Measurements from ENCODE around the gene PDE6B. TPM values are rescaled to one million over a fixed set of nuclear protein-coding genes. Genes with fewer than 3 reads are reported as not detected.
"Not testable (repeated sequence)": the region's sequence is repeated elsewhere in the genome, so short reads cannot be mapped to it uniquely, and the experiment has no call there.

Gene PDE6B
- total RNA-seq, 1 donor from 2014 or later: 15.0 TPM

DNA sequence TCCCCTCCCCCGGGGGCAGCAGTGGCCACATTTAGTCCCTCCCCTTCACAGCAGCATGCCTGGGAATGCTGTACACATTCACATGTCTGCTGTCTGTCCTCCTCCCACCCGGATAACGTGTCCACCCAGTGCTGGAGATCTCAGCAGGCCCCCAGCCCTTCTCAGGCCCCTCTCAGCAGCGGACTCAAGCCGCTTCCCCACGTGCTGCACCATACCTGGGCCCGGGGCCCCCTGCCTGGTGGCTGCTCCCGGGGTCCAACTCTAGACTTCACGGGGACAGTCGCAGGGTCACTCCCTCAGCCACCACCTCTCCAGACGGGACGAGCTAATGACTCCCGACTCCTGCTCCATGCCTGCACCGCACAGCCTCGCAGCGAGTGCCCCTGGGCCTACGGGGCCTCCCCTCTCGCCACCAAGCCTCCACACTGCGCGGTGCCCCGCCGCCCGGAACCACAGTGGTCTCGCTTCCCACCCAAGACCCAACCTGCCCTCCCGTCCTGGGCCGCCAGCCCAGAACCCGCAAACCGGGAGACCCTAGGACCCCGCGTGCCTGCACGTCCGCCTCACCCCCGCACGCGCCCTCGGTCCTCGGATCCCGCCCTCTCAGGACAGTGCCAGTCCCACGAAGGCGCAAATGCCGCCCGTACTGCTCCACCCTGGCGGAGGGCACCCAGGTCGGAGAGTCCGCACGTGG, 79.0 kb downstream of the PDE6B start:
- Mint-ChIP-seq H3K27me3 (no peaks in the 10 kb centered on the region), H3K27ac (no peak overlapping the region), H3K4me3 (peak overlapping the region; percentile 15), H3K36me3 (ENCODE audit: low read depth) (peaks cover 5% of the 10 kb centered on the region), H3K4me1 (peaks cover 36% of the 10 kb centered on the region), H3K9me3 (no peaks in the 10 kb centered on the region)
- intact Hi-C loops (cut with micrococcal nuclease): no loop called here
- ChIA-PET CTCF (no interaction called here), POLR2A (no interaction called here)
- ATAC-seq (ENCODE audit: low read depth): no peak
- TF ChIP-seq CTCF (IDR thresholded peaks at IDR 0.05): no peak
- DNase-seq: no peak

DNA sequence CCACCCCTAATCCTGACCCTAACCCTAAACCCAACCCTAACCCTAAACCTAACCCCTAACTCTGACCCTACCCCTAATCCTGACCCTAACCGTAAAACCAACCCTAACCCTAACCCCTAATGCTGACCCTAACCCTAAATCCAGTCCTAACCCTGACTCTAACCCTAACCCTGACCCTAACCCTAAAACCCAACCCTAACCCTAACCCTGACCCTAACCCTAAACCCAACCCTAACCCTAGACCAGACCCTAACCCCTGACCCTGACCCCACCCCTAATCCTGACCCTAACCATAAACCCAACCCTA, 79.6 kb downstream of the PDE6B start:
- no peak for DNase-seq
- Mint-ChIP-seq H3K36me3 (ENCODE audit: low read depth) (peaks cover 5% of the 10 kb centered on the region), H3K4me3 (peak overlapping the region; percentile 87), H3K4me1 (peaks cover 36% of the 10 kb centered on the region), H3K27me3 (no peaks in the 10 kb centered on the region), H3K27ac (peak overlapping the region; percentile 76), H3K9me3 (no peaks in the 10 kb centered on the region)
- no peak for TF ChIP-seq CTCF (IDR thresholded peaks at IDR 0.05)
- ChIA-PET POLR2A (interaction anchor here (0.9 kb wide), 1 partner anchor 24 kb away, joined by 3 read pairs; no protein-coding TSS in a partner anchor), CTCF (no interaction called here)
- intact Hi-C loops (cut with micrococcal nuclease): loop anchor here (1.0 to 5.0 kb wide), 5 partner anchors 31 to 268 kb away; partner anchors contain the start of genes ATP5ME, DGKQ and MYL5
- ATAC-seq (ENCODE audit: low read depth): no peak

DNA sequence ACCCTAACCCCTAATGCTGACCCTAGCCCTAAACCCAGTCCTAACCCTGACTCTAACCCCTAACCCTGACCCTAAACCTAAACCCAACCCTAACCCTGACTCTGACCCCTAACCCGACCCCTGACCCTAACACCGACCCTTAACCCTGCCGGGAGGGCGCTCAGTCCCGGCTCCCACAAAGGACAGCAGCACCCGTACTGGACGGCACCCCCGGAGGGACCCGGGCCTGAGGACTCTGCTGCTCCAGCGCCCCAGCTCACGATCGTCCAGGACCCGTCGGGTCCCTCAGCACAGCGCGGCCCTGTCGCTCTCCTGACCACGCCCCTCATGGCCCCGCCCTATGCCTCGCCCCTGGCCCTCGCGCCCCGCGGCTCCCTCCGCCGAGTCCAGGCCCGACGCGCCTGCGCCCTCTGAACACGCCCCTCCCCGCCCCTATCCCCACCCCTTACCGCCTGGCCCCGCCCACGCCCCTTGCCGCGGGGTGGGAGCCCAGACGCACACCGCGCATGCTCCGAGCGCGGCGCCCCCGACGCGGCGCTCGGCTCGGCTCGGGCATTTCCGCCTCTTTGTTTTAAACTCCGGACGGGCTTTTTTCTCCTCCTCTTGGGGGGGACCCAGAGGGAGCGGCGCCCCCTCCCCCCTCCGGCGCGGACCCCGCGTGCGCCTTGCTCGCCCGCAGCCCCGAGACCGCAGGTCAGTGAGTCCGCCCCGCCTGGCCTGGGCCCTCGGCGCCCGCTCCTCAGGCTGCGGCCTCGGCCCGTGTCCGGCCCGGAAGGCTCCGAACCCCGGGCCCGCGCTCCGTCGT, 80.1 kb downstream of the PDE6B start, which contains the start of gene PCGF3:
Gene PCGF3, plus strand, starts transcription at position 555 of the 805 bp plus-strand sequence. CDS start 27,849 bp downstream, outside the sequence.
- intact Hi-C loops (cut with micrococcal nuclease): loop anchor here (1.0 to 5.0 kb wide), 5 partner anchors 31 to 268 kb away; partner anchors contain the start of genes ATP5ME, DGKQ and MYL5
- POLR2A ChIA-PET: interaction anchor here (0.6 to 0.9 kb wide), 2 partner anchors 25 to 282 kb away, joined by 3 read pairs; no protein-coding TSS in a partner anchor
- peaks cover 35% of the 10 kb centered on the region for H3K4me1 Mint-ChIP-seq

GRCh38 chr4:706083-706633, 80.8 kb downstream of the PDE6B start:
- H3K27ac Mint-ChIP-seq; ATAC-seq (ENCODE audit: low read depth); H3K9me3 Mint-ChIP-seq; H3K27me3 Mint-ChIP-seq; DNase-seq; H3K36me3 Mint-ChIP-seq (ENCODE audit: low read depth); CTCF ChIA-PET; POLR2A ChIA-PET: not testable (repeated sequence)
- H3K4me1 Mint-ChIP-seq: peaks cover 30% of the 10 kb centered on the region
- intact Hi-C loops (cut with micrococcal nuclease): loop anchor here (5.0 kb wide), 1 partner anchor 36 kb away; no protein-coding TSS in a partner anchor
- H3K4me3 Mint-ChIP-seq: peak overlapping the region; percentile 19

More for the DNA sequence above, 80.1 kb downstream of the PDE6B start, which contains the start of gene PCGF3:
- TF ChIP-seq CTCF (IDR thresholded peaks at IDR 0.05): no peak
- H3K4me3 Mint-ChIP-seq: peak within 1 kb of the TSS; percentile 87
- no peaks in the 10 kb centered on the region for H3K27me3 Mint-ChIP-seq
- no peaks in the 10 kb centered on the region for H3K9me3 Mint-ChIP-seq
- ATAC-seq (ENCODE audit: low read depth) (peak; percentile 97), DNase-seq (peak; percentile 95)
- CTCF ChIA-PET: no interaction called here
- H3K27ac Mint-ChIP-seq: peak within 1 kb of the TSS; percentile 76
- peaks cover 8% of the 10 kb centered on the region for H3K36me3 Mint-ChIP-seq (ENCODE audit: low read depth)

GRCh38 chr4:706834-707598, 81.6 kb downstream of the PDE6B start:
- no peak overlapping the region for H3K4me3 Mint-ChIP-seq
- peaks cover 8% of the 10 kb centered on the region for H3K36me3 Mint-ChIP-seq (ENCODE audit: low read depth)
- H3K27me3 Mint-ChIP-seq: no peaks in the 10 kb centered on the region
- CTCF ChIA-PET: no interaction called here
- no peaks in the 10 kb centered on the region for H3K9me3 Mint-ChIP-seq
- no peak for DNase-seq
- ATAC-seq (ENCODE audit: low read depth): no peak
- H3K27ac Mint-ChIP-seq: no peak overlapping the region
- intact Hi-C loops (cut with micrococcal nuclease): loop anchor here (5.0 kb wide), 1 partner anchor 35 kb away; no protein-coding TSS in a partner anchor
- POLR2A ChIA-PET: no interaction called here
- peaks cover 29% of the 10 kb centered on the region for H3K4me1 Mint-ChIP-seq
- TF ChIP-seq CTCF (IDR thresholded peaks at IDR 0.05): no peak
